K562 (cell line): ENCODE data around the gene FSCN2. TPM values are rescaled to one million over a fixed set of nuclear protein-coding genes. Genes with fewer than 3 reads are reported as not detected.

Experiments
- ATF7 ChIP-seq: fragments of 450-650 bp; IDR thresholded peaks from 2 replicates; pipeline ENCODE4 v1.7.1; 2014; ENCODE audit warnings: mild to moderate bottlenecking, moderate library complexity
- BDP1 ChIP-seq: IDR thresholded peaks from 3 replicates; pipeline ENCODE4 v1.6.1; 2011; ENCODE audit not compliant: insufficient read length, insufficient read depth
- CHAMP1 ChIP-seq: fragments of 450-650 bp; IDR thresholded peaks from 2 replicates; pipeline ENCODE4 v1.6.1; 2016; ENCODE audit warnings: mild to moderate bottlenecking
- CLOCK ChIP-seq: fragments of 250-450 bp; sonication (Bioruptor Pico); IDR thresholded peaks from 2 replicates; pipeline ENCODE4 v1.4.0; 2020; ENCODE audit warnings: mild to moderate bottlenecking, moderate library complexity, borderline replicate concordance
- EGR1 ChIP-seq: fragments of 450-650 bp; conservative IDR thresholded peaks from 2 replicates; pipeline ENCODE4 v1.6.1; 2017; ENCODE audit warnings: mild to moderate bottlenecking
- ELK3 ChIP-seq: fragments of 450-650 bp; formaldehyde crosslinking; IDR thresholded peaks from 2 replicates; pipeline ENCODE4 v1.4.0; 2020; ENCODE audit warnings: mild to moderate bottlenecking
- ESRRA ChIP-seq: fragments of 450-650 bp; IDR thresholded peaks from 2 replicates; pipeline ENCODE4 v1.6.1; 2014; ENCODE audit warnings: low read depth, mild to moderate bottlenecking, moderate library complexity, borderline replicate concordance
- GABPB1 ChIP-seq: sonication (generic); formaldehyde crosslinking; IDR thresholded peaks from 2 replicates; pipeline ENCODE4 v1.8.0; 2022; ENCODE audit warnings: mild to moderate bottlenecking, missing genetic modification reagents
- HMGXB4 ChIP-seq: sonication (generic); formaldehyde crosslinking; IDR thresholded peaks from 2 replicates; pipeline ENCODE4 v1.8.1; 2023; ENCODE audit warnings: mild to moderate bottlenecking, missing genetic modification reagents
- MLX ChIP-seq, 2 experiments: fragments of 450-650 bp in 1 of 2; sonication (generic) in 1 of 2; formaldehyde crosslinking; conservative IDR thresholded peaks; 2 replicates each; pipeline versions ENCODE4 v1.4.0 to v1.8.1; 2020 to 2022; ENCODE audit warnings: mild to moderate bottlenecking in 1 of 2, missing genetic modification reagents in 1 of 2
- POLR2AphosphoS2 ChIP-seq: IDR thresholded peaks from 2 replicates; pipeline ENCODE4 v1.6.1; 2012; ENCODE audit warnings: low read length, improper control_type of control experiment
- RAD21 ChIP-seq, 2 experiments: fragments of 250-450 bp in 1 of 2; fragments of 450-650 bp in 1 of 2; sonication (Bioruptor Pico) in 1 of 2; formaldehyde crosslinking in 1 of 2; IDR thresholded peaks in 1 of 2; conservative IDR thresholded peaks in 1 of 2; 2 replicates each; pipeline versions ENCODE4 v1.4.0 to v1.8.0; 2020 to 2022; ENCODE audit warnings: mild to moderate bottlenecking in 2 of 2, moderate library complexity in 1 of 2
- SAP30 ChIP-seq: fragments of 200-600 bp; sonication (generic); IDR thresholded peaks from 2 replicates; pipeline ENCODE4 v1.6.1; 2012; ENCODE audit warnings: borderline replicate concordance, low read depth, mild to moderate bottlenecking, moderate library complexity, low read length, control low read depth, inconsistent platforms; ENCODE audit not compliant: insufficient read depth, poor library complexity, severe bottlenecking
- SIN3B ChIP-seq: fragments of 450-650 bp; IDR thresholded peaks from 2 replicates; pipeline ENCODE4 v1.6.1; 2017; ENCODE audit warnings: low read depth, mild to moderate bottlenecking, moderate library complexity
- SMAD1 ChIP-seq: fragments of 150-350 bp; IDR thresholded peaks from 2 replicates; pipeline ENCODE4 v1.6.1; 2014; ENCODE audit warnings: low read length, low read depth; ENCODE audit not compliant: partially characterized antibody
- SPI1 ChIP-seq: IDR thresholded peaks from 2 replicates; pipeline ENCODE4 v1.6.1; 2011; ENCODE audit warnings: low read depth, low read length, control low read depth, borderline replicate concordance
- TAF9B ChIP-seq: fragments of 450-650 bp; IDR thresholded peaks from 2 replicates; pipeline ENCODE4 v1.6.1; 2018; ENCODE audit warnings: mild to moderate bottlenecking; ENCODE audit not compliant: partially characterized antibody
- WHSC1 ChIP-seq: IDR thresholded peaks from one replicate; pipeline ENCODE4 v1.6.1; 2012; ENCODE audit warnings: low read length, control low read depth, inconsistent platforms
- ZBTB8A ChIP-seq: fragments of 450-650 bp; IDR thresholded peaks from 2 replicates; pipeline ENCODE4 v1.6.1; 2018; ENCODE audit warnings: mild to moderate bottlenecking, moderate library complexity; ENCODE audit not compliant: partially characterized antibody
- ZNF696 ChIP-seq: fragments of 250-450 bp; sonication (Bioruptor Pico); conservative IDR thresholded peaks from 2 replicates; pipeline ENCODE4 v1.4.0; 2020; ENCODE audit warnings: mild to moderate bottlenecking, moderate library complexity
- polyA plus RNA-seq, 8 experiments: library from polyadenylated mRNA; depleted of rRNA in 4 of 8; stranded (reverse) in 5 of 8; unstranded in 3 of 8; fragments of >200 nt; fragmentation: Nextera tagmentation in 2 of 8; fragmentation: Illumina TruSeq in 1 of 8; extraction: Ambion mirVana in 2 of 8; extraction: Trizol in 1 of 8; gene quantifications; 2 replicates each; pipeline versions ENCODE4 v1.2.1 to v1.2.3, GENCODE V29; 2011 to 2014; ENCODE audit warnings: inconsistent platforms in 1 of 8, missing spikeins in 1 of 8
- total RNA-seq, 7 experiments: library from RNA; depleted of rRNA in 6 of 7; stranded (reverse); fragments of >200 nt in 6 of 7; fragmentation: Illumina TruSeq in 2 of 7; extraction: Trizol in 2 of 7; gene quantifications; 2 replicates each; pipeline versions ENCODE4 v1.2.1 to v1.2.3, GENCODE V29; 2011 to 2021; ENCODE audit warnings: low replicate concordance in 1 of 7

FSCN2 gene
- total and polyA plus RNA-seq, 9 of the 15 experiments (the other 6 are each of a cell fraction or from before 2014, with no cell fraction given): 0.08 TPM; not detected in 8

GRCh38 chr17:81518785-81519283, 9.3 kb upstream of the FSCN2 start (continued):
- TF ChIP-seq CLOCK (no peak), EGR1 (peak; percentile 80), SPI1 (peak; percentile 83), MLX (CRISPR knock-in tag; conservative IDR thresholded peaks at IDR 0.05) (no peak), ELK3 (CRISPR knock-in tag) (no peak), RAD21 (CRISPR knock-in tag; conservative IDR thresholded peaks at IDR 0.05 in 1 of 2, IDR thresholded peaks at IDR 0.05 in 1 of 2) (no peak), SIN3B (peak; percentile 22; the same call in 1 of the 2 replicates), ZNF696 (no peak), GABPB1 (CRISPR knock-in tag) (0 out of 2 replicates have a peak, but pooled peaks have one; percentile 11), SMAD1 (no peak), POLR2AphosphoS2 (no peak), ATF7 (no peak), ESRRA (peak; percentile 70), ZBTB8A (no peak), SAP30 (peak; percentile 35), WHSC1 (no peak), HMGXB4 (CRISPR knock-in tag) (no peak), CHAMP1 (no peak), TAF9B (no peak), BDP1 (no peak)
